CD4-positive, CD25-positive, alpha-beta regulatory T cell (primary cell): ENCODE measurements around the gene STARD3. TPM values are rescaled to one million over a fixed set of nuclear protein-coding genes. Genes with fewer than 3 reads are reported as not detected.

Experiments used
- ATAC-seq, 2 donors: fragments of 150-1000 bp; cut with Tn5 transposase; one replicate each; pipeline ENCODE4 v1.10.0; 2021; ENCODE audit warnings: low read depth in 2 of 2, moderate number of reproducible peaks in 2 of 2, moderate library complexity in 1 of 2
- DNase-seq, 3 donors: peaks; one replicate each; pipeline versions ENCODE4 v3.0.0 to v3.0.0-alpha.2; 2012 to 2022; ENCODE audit warnings: mixed read lengths in 1 of 3
- H3K27ac ChIP-seq: one replicate; pipeline ENCODE4 v1.7.0; 2013; ENCODE audit warnings: mild to moderate bottlenecking, low read length; ENCODE audit not compliant: insufficient read depth, poor library complexity, severe bottlenecking
- H3K27me3 ChIP-seq: one replicate; pipeline ENCODE4 v1.7.0; 2013; ENCODE audit warnings: low read length; ENCODE audit not compliant: control insufficient read depth, insufficient read depth
- H3K36me3 ChIP-seq: one replicate; pipeline ENCODE4 v1.7.0; 2013; ENCODE audit warnings: mild to moderate bottlenecking, low read length, moderate library complexity; ENCODE audit not compliant: control insufficient read depth, insufficient read depth
- H3K4me1 ChIP-seq: 2 replicates; pipeline ENCODE4 v1.7.0; 2013; ENCODE audit warnings: mild to moderate bottlenecking, low read length; ENCODE audit not compliant: insufficient read depth, control insufficient read depth, poor library complexity, severe bottlenecking
- H3K4me3 ChIP-seq: one replicate; pipeline ENCODE4 v1.7.0; 2013; ENCODE audit warnings: low read depth, mild to moderate bottlenecking, low read length, moderate library complexity
- H3K9me3 ChIP-seq, 2 experiments: 1 replicate in 1 of 2; 2 replicates in 1 of 2; pipeline ENCODE4 v1.7.0; 2013; ENCODE audit warnings: low read length in 2 of 2, mild to moderate bottlenecking in 1 of 2, moderate library complexity in 1 of 2; ENCODE audit not compliant: control insufficient read depth in 2 of 2
- H3K27ac Mint-ChIP-seq, 3 donors: one replicate each; pipeline ENCODE4 v1.8.0; 2020 to 2022; ENCODE audit warnings: mild to moderate bottlenecking in 3 of 3, mixed read lengths in 3 of 3, moderate library complexity in 2 of 3
- H3K27me3 Mint-ChIP-seq: one replicate; pipeline ENCODE4 v1.8.0; 2022; ENCODE audit warnings: mild to moderate bottlenecking, mixed read lengths
- H3K36me3 Mint-ChIP-seq: one replicate; pipeline ENCODE4 v1.8.0; 2020; ENCODE audit warnings: mixed read lengths
- H3K4me1 Mint-ChIP-seq, 4 donors: one replicate each; pipeline ENCODE4 v1.8.0; 2020 to 2022; ENCODE audit warnings: mixed read lengths in 4 of 4, mild to moderate bottlenecking in 1 of 4
- H3K4me3 Mint-ChIP-seq, 4 donors: one replicate each; pipeline ENCODE4 v1.8.0; 2020 to 2022; ENCODE audit warnings: mild to moderate bottlenecking in 4 of 4, mixed read lengths in 4 of 4, moderate library complexity in 3 of 4
- H3K9me3 Mint-ChIP-seq, 7 donors: one replicate each; pipeline ENCODE4 v1.8.0; 2020 to 2022; ENCODE audit warnings: mixed read lengths in 7 of 7, mild to moderate bottlenecking in 3 of 7, moderate library complexity in 2 of 7
- polyA plus RNA-seq, 4 donors: library from polyadenylated mRNA; unstranded; fragments of 300-500 nt; fragmentation: Illumina TruSeq; gene quantifications; one replicate each; pipeline ENCODE4 v1.2.3, GENCODE V29; 2021
- total RNA-seq: library from RNA; stranded (reverse); gene quantifications from one replicate; pipeline ENCODE4 v1.2.3, GENCODE V29; 2022

Gene STARD3
- total and polyA plus RNA-seq, 5 donors from 2014 or later: 45.4 to 95.9 (median 46.7) TPM

GRCh38 chr17:39674179-39674578 lies 37.2 kb downstream of the STARD3 start:
- no peak for DNase-seq
- Mint-ChIP-seq H3K4me3 (no peak overlapping the region), H3K27me3 (peaks cover 7% of the 10 kb centered on the region), H3K36me3 (no peaks in the 10 kb centered on the region), H3K4me1 (peaks cover under 1 to 43% (median 17%) of the 10 kb centered on the region in 4 donors), H3K9me3 (no peaks in the 10 kb centered on the region), H3K27ac (no peak overlapping the region)
- Histone ChIP-seq H3K4me1 (peaks cover 28% of the 10 kb centered on the region), H3K9me3 (no peaks in the 10 kb centered on the region), H3K27me3 (no peaks in the 10 kb centered on the region), H3K4me3 (no peak overlapping the region), H3K36me3 (no peaks in the 10 kb centered on the region), H3K27ac (no peak overlapping the region)
- ATAC-seq: no peak

- DNase-seq (no peak), ATAC-seq (no peak)
- Histone ChIP-seq H3K27me3 (no peaks in the 10 kb centered on the region), H3K9me3 (no peaks in the 10 kb centered on the region), H3K27ac (no peak overlapping the region), H3K36me3 (no peaks in the 10 kb centered on the region), H3K4me1 (peaks cover 34% of the 10 kb centered on the region), H3K4me3 (no peak overlapping the region)
- Mint-ChIP-seq H3K9me3 (no peaks in the 10 kb centered on the region), H3K27ac (peak overlapping the region in 2 of 3 donors; percentile 52 to 91), H3K4me3 (peak overlapping the region in 2 of 4 donors; percentile 41 to 46), H3K4me1 (peaks cover 7 to 46% (median 24%) of the 10 kb centered on the region in 4 donors), H3K36me3 (peaks cover 4% of the 10 kb centered on the region), H3K27me3 (peaks cover 6% of the 10 kb centered on the region)
Measured at GRCh38 chr17:39674702-39675389, 37.9 kb downstream of the STARD3 start.

DNA sequence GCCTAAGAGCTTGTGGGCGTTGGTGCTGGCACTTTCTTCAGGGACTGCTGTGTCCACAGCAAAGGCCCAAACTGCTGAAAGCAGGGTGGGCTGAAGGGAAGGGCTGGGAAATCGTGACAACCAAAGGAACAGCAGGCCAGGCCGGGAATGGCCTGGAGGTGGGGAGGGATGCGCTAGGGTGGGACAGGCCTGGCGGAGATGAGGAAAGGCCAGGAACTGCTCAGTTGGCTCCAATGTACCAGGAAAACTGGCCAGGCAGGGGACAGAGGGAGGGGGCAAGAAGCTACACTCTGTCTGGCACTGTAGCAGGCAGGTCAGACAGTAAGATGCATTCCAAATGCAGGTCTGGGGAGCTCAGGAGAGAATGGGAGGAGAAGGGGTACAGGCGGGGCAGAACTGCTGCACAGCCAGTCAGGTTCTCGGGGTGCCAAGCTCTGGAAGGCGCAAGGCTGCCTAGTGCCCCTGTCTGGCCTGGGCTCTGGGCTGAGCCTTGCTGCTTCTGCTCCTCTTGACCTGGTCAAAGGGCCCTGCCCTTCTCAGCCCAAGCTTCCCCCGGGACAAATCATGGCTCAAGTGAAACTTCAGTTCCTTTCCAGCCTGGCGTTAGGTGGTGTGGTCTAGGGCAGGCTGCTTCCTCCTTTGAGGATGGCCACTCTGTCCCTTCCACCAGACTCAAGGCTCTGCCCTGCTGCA lies 38.6 kb downstream of the STARD3 start:
- no peak for DNase-seq
- H3K4me3 ChIP-seq: no peak overlapping the region
- Mint-ChIP-seq H3K27ac (peak overlapping the region; percentile 87 to 93 (median 91)), H3K27me3 (peaks cover 2% of the 10 kb centered on the region), H3K4me3 (peak overlapping the region in 3 of 4 donors; percentile 37 to 50 (median 46)), H3K9me3 (no peaks in the 10 kb centered on the region), H3K4me1 (peaks cover 14 to 53% (median 30%) of the 10 kb centered on the region in 4 donors), H3K36me3 (peaks cover 8% of the 10 kb centered on the region)
- peaks cover 41% of the 10 kb centered on the region for H3K4me1 ChIP-seq
- H3K36me3 ChIP-seq: no peaks in the 10 kb centered on the region
- no peaks in the 10 kb centered on the region for H3K9me3 ChIP-seq
- H3K27me3 ChIP-seq: no peaks in the 10 kb centered on the region
- no peak for ATAC-seq
- H3K27ac ChIP-seq: peak overlapping the region; percentile 49

- Mint-ChIP-seq H3K9me3 (no peaks in the 10 kb centered on the region), H3K36me3 (peaks cover 12% of the 10 kb centered on the region), H3K27me3 (no peaks in the 10 kb centered on the region), H3K4me3 (peak overlapping the region in 3 of 4 donors; percentile 37 to 57 (median 50)), H3K4me1 (peaks cover 17 to 59% (median 31%) of the 10 kb centered on the region in 4 donors), H3K27ac (peak overlapping the region; percentile 87 to 93 (median 91))
- H3K36me3 ChIP-seq: no peaks in the 10 kb centered on the region
- H3K27me3 ChIP-seq: no peaks in the 10 kb centered on the region
- no peaks in the 10 kb centered on the region for H3K9me3 ChIP-seq
- no peak overlapping the region for H3K4me3 ChIP-seq
- H3K27ac ChIP-seq: peak overlapping the region; percentile 49
- ATAC-seq (peak; percentile 64 to 70), DNase-seq (peak in 2 of 3 donors; percentile 64 to 89)
- H3K4me1 ChIP-seq: peaks cover 43% of the 10 kb centered on the region
Measured at GRCh38 chr17:39676198-39676819, 39.4 kb downstream of the STARD3 start.

- Mint-ChIP-seq H3K9me3 (no peaks in the 10 kb centered on the region), H3K27me3 (no peaks in the 10 kb centered on the region), H3K4me1 (peaks cover 17 to 59% (median 29%) of the 10 kb centered on the region in 4 donors), H3K36me3 (peaks cover 13% of the 10 kb centered on the region), H3K27ac (peak overlapping the region; percentile 87 to 93 (median 91)), H3K4me3 (peak overlapping the region in 1 of 4 donors; percentile 46)
- H3K36me3 ChIP-seq: no peaks in the 10 kb centered on the region
- peaks cover 43% of the 10 kb centered on the region for H3K4me1 ChIP-seq
- ATAC-seq (no peak), DNase-seq (no peak)
- H3K9me3 ChIP-seq: no peaks in the 10 kb centered on the region
- H3K27me3 ChIP-seq: no peaks in the 10 kb centered on the region
- H3K27ac ChIP-seq: no peak overlapping the region
- no peak overlapping the region for H3K4me3 ChIP-seq
Measured at GRCh38 chr17:39677072-39677471, 40.1 kb downstream of the STARD3 start.

GRCh38 chr17:39677542-39678339 lies 40.8 kb downstream of the STARD3 start:
- Histone ChIP-seq H3K27ac (no peak overlapping the region), H3K36me3 (no peaks in the 10 kb centered on the region), H3K4me1 (peaks cover 43% of the 10 kb centered on the region), H3K4me3 (no peak overlapping the region), H3K27me3 (no peaks in the 10 kb centered on the region), H3K9me3 (no peaks in the 10 kb centered on the region)
- H3K27me3 Mint-ChIP-seq: no peaks in the 10 kb centered on the region
- no peak for DNase-seq
- H3K4me1 Mint-ChIP-seq: peaks cover 17 to 59% (median 29%) of the 10 kb centered on the region in 4 donors
- peaks cover 17% of the 10 kb centered on the region for H3K36me3 Mint-ChIP-seq
- no peak for ATAC-seq
- H3K27ac Mint-ChIP-seq: peak overlapping the region; percentile 71 to 97 (median 91)
- H3K9me3 Mint-ChIP-seq: no peaks in the 10 kb centered on the region
- H3K4me3 Mint-ChIP-seq: peak overlapping the region in 2 of 4 donors; percentile 33 to 46
